ENCODE results near the gene GAREM1.
"Not testable (repeated sequence)": the region's sequence is repeated elsewhere in the genome, so short reads cannot be mapped to it uniquely, and the experiment has no call there.

Gene GAREM1

DNA sequence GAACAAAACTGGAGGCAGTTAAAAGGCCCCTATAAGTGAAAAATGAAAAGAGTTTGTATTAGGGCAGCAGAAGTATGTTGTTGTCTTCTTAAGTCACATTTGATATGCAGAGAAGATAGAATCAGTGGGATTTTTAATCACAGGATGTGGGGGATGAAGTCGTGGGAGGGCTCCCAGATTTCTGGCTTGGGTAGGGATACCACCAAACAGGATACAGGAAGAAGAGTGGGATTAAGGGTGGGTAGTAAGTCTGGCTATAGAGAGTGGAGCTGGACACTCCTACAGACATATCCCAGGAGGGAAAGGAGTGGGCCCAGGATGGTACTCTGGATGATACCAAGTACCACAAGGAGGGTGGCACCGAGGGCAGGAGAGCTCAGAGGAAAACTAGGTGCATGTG lies 99.3 kb downstream of the GAREM1 start:
- DNase-seq (ENCODE audit: low read depth in 3 of 3) = no peak

DNA sequence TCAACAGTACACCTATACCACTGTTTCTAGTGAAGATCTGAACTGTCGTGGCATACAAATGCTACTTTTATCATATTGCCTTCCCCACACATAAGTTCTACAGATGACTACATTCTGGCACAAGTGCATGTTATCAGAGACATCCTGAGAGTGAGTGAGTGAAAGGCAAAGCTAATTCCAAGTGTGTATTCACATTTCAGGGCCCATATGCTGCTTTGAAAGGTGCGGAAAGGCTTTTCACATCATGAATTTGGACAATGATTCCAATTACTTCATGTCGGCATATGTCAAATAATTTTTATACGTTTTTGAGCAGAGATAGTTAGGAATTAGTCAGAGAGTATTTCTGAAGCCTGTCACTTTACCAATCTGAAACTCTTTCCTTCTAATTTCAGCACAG lies 101.7 kb downstream of the GAREM1 start:
- DNase-seq (ENCODE audit: low read depth in 3 of 3) = no peak

GRCh38 chr18:32368170-32368569 lies 102.5 kb downstream of the GAREM1 start:
- no peak for DNase-seq (ENCODE audit: low read depth in 3 of 3)

DNA sequence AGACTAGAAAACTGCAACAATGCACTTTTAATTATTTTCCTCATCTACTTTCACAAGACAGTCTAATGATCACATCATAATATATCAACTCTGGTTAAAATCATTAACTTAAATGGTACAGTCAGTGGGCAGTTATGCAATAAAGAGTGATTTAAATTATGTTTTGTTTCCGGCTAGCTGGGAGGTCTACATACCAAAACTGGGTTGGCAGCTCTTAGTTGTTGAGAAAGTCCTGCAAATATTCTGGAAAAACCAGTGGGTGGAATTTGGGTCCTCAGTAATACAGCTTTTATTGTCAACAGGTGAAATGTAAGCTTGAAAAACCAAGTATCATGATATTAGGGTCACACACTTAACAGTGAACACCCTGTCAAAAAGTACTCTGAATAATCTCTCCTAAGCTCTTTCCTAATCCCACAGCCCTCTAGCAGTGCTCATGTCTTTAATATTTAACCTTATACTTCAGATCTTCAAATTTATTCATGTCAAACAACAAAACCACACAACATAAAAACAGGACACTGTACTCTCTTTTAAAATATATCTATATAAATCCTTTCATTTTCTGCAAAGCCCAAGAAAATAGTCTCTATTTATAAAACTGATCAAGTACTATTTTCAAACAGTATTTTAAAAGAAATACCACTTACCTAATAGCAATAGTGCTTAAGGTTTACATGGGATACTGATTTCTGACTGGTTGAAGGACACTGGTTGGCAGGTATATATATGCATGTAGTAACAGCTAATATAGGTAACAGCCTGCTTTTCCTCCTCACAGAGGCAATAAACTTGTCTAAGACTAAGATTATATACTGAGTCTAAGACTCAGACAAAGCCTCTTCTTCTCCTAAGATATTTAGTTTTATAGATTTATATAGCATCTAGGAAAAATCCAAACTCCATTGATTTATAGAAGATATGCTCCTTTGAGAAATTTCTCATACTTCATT lies 103.8 kb downstream of the GAREM1 start:
- DNase-seq (ENCODE audit: low read depth in 3 of 3) = no peak

DNA sequence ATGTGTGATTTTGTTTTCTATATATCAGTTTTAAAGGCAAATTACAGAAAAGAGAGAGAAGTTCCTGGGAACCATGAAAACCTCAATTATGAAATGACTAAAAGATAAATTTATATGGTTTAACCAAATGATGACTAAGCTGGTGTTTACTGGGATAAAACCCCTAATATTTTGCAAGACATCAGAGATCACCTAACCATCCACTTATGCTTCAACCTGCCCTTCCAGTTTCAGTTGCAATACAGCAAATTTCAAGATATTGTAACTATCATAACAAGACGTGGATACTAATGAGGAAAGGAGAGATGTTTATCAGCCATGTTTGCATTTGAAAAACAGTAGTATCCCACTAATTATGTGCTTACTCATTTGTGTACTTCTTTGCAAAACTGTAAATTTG lies 108.2 kb downstream of the GAREM1 start:
- no peak for DNase-seq (ENCODE audit: low read depth in 3 of 3)

DNA sequence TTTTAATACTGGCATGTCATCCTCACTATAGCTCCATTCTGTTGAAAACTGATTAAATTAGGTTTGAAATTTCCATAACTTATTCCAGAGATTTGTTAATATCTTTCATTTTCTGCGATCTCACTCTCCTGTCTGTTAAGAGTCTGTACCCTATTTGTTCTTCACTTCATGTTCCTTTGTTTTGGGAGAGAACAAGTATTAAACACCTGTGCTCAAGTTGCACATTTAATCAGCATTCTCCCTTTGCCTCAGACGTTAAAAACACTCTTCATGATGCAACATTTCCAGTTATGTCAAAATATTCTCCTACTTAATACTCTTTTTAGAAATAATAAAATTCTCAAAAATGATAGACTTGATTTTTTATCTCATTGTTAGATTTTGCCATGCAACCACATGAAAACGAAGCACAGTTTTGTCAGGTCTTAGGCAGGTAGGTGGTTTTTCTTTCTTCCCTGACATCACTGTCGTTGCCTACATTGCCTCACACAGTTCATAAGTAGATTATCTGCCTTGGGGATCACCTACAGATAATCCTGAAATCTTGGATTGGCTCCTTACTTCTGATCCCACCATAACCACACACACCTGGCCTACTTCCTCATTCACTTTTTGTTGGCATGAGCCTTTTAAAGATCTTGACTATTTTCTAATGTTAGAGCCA lies 109.9 kb downstream of the GAREM1 start:
- DNase-seq (ENCODE audit: low read depth in 3 of 3) = no peak

- DNase-seq (ENCODE audit: low read depth in 3 of 3) = no peak
These were observed 112.2 kb downstream of the GAREM1 start for GRCh38 chr18:32358529-32358928.

GRCh38 chr18:32358075-32358474 lies 112.6 kb downstream of the GAREM1 start:
- DNase-seq (ENCODE audit: low read depth in 3 of 3) = no peak

DNA sequence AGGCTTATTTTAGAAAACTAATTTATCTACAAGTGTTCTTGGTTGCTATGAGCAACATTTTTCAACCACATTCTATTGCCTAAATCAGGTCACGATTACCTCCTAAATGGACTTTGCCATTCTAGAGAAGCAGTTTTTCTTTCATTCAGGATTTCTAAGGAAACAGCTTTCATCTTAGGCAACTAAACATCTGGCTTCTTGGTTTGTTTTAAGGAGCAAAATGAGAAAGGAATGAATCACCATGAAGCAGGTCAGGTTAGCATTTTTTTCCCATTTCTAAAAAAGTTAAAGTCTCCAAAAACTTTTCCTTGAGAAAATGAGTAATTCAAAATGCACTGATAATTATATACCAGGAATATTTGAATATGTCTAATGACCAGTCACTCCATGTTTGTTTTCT lies 114.8 kb downstream of the GAREM1 start:
- DNase-seq (ENCODE audit: low read depth in 3 of 3) = no peak

GRCh38 chr18:32354518-32354917 lies 116.2 kb downstream of the GAREM1 start:
- DNase-seq (ENCODE audit: low read depth in 3 of 3) = no peak

DNA sequence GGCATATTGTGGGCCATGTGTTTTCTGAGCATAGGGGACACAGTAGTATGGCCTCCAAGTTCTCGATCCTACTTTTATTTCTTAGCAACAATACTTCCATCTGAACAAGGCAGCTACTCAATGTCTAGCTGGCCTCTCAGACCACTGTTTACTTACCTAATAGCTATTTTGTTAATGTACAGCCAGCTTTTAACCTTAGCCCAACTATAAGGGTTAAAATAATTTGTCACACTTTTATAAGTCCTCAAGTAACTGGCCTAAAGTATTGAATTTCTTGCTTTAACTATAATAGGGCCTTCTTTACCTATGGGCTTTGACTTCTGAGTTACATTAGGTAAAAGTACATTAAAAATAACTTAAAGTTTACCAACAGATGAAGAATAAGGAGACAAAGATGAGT lies 117.4 kb downstream of the GAREM1 start:
- DNase-seq (ENCODE audit: low read depth in 3 of 3) = no peak

DNA sequence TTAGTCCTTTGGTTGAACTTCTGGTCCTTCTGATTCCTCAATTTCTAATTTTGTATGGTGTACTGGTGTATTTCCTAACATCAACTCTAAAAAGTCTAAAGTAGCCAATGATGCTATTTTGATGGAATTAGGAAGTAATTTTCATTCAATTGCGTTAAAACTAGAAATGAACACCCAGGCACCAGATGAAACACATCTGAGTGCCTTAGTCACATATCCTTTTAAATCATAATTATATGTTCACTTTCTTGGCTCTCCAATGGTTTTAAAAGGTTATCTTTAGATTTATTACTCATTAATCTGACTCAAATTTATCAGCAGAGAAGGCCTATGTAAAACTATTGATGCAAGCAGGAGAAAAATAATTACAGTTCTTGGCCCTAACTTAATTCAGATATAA lies 119.7 kb downstream of the GAREM1 start:
- DNase-seq (ENCODE audit: low read depth in 3 of 3) = no peak

GRCh38 chr18:32349728-32350395 lies 120.8 kb downstream of the GAREM1 start:
- no peak for DNase-seq (ENCODE audit: low read depth in 3 of 3)

DNA sequence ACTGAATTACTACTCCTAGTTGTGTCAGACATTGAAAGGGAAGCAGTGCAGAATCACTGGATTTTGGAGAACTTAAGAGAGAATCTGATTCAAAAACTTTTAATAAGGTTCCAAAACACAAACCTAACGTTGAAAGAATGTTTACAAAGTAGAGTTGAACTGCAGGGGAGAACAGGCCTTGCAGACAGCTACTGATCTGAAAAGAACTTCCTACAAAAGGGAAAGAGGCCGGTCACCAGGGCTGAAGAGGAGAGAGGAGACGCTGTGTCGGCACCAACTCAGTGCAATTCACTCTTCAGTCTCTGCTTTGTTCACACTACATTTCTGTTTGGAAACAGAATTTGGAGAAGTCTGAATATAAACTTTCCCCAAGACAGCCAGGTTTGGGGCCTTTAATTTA lies 124.0 kb downstream of the GAREM1 start:
- DNase-seq (ENCODE audit: low read depth in 3 of 3) = no peak

GRCh38 chr18:32343634-32344033 lies 127.0 kb downstream of the GAREM1 start:
- no peak for DNase-seq (ENCODE audit: low read depth in 3 of 3)

- not testable (repeated sequence) for DNase-seq (ENCODE audit: low read depth in 3 of 3)
These were observed 129.6 kb downstream of the GAREM1 start for GRCh38 chr18:32341112-32341511.

- DNase-seq (ENCODE audit: low read depth in 3 of 3) = no peak
These were observed 131.6 kb downstream of the GAREM1 start for GRCh38 chr18:32339045-32339444.

DNA sequence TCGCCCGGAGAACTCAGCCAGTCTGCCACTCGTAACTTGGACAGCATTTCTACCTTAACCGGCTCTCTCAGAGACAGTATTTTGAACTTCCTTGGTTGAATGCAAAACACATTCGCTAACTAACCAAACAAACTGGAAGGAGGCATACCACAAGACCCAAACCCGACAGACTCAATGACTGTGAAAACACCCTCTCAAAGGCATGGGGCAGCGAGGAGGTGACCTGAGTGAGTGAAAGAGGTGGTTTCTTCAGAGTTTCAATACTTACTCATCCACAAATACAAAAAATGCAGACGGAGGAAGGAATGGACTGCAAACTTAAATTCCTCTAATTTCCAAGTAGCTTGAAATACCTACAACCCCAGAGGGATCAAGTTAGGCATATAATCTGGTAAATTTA lies 132.9 kb downstream of the GAREM1 start:
- no peak for DNase-seq (ENCODE audit: low read depth in 3 of 3)

- DNase-seq (ENCODE audit: low read depth in 3 of 3) = no peak
These were observed 133.3 kb downstream of the GAREM1 start for GRCh38 chr18:32337347-32337746.

DNA sequence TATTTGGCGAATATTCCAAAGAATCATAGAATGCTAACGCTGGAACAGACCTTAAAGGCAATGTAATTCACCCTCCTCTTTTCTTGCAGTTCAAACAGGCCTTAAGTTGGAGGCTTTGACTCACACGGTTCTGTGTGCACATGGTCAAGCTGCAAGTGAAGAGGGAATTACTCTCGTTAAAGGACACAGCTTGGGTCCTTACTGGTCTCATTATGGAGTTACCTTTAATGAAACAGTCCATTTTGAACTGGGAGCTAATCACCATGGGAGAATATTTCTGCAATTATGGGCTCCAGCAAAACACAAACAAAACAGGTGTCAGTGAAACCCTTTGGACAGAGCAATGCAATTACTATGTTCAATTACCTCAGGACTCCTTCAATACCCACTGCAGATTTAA lies 135.5 kb downstream of the GAREM1 start:
- no peak for DNase-seq (ENCODE audit: low read depth in 3 of 3)

- no peak for DNase-seq (ENCODE audit: low read depth in 3 of 3)
These were observed 136.9 kb downstream of the GAREM1 start for GRCh38 chr18:32333781-32334180.

DNA sequence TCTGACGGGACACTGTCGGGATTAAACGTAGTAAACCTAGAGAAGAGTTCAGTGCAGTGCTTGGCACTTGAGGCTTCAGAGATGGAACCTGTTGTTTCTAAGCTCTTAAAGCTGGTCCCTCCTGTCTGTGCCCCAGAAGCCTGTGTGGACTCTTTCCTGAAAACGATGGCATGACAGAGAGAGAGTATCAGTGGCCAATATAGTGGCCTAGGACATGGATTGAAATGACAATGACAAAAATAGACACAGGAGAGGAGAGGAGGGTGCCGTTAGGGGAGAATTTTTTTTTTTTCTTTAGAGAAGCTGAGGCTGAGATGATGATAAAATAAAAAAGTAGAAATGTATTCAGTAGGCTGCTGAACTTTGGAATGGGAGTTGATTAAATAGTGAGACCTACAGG lies 138.0 kb downstream of the GAREM1 start:
- no peak for DNase-seq (ENCODE audit: low read depth in 3 of 3)

DNA sequence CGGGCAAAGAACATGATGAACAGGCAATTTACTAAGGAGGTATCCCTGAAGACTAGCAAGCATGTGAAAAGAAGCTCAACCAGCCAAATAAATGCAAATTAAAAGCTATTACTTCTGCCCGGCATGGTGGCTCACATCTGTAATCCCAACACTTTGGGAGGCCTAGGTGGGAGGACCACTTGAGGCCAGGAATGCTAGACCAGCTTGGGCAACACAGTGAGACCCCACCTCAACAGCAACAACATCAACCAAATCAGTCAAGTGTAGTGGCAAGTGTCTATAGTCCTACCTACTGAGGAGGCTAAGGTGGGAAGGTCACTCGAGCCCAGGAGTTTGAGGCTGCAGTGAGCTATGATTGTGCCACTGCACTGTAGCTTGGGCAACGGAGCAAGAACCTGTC lies 141.7 kb downstream of the GAREM1 start:
- no peak for DNase-seq (ENCODE audit: low read depth in 3 of 3)

Measured in stimulated activated CD4-positive, alpha-beta T cell treated with anti-CD3 and anti-CD28 coated beads, TNF-alpha, amount 100 ng/mL, for 24 hours (primary cell).